GM12891 (cell line): Measurements from ENCODE around the gene NRN1.
"Not testable (repeated sequence)": the region's sequence is repeated elsewhere in the genome, so short reads cannot be mapped to it uniquely, and the experiment has no call there.

Source experiments
- DNase-seq: peaks from one replicate; pipeline ENCODE4 v3.0.0; 2011; ENCODE audit warnings: low spot score; ENCODE audit not compliant: insufficient read length
- FAIRE-seq: peaks from 2 replicates; lab custom pipeline; 2011; peaks lifted over from hg19 to GRCh38; lab: Jason Lieb, UNC
- PAX5 ChIP-seq: IDR thresholded peaks from 2 replicates; pipeline ENCODE4 v1.6.1; 2011; ENCODE audit warnings: low read length, moderate library complexity, mild to moderate bottlenecking; ENCODE audit not compliant: insufficient read depth, severe bottlenecking
- POLR2A ChIP-seq: IDR thresholded peaks from 2 replicates; pipeline ENCODE4 v1.6.1; 2011; ENCODE audit warnings: low read depth, low read length, control low read depth
- POLR2AphosphoS5 ChIP-seq: IDR thresholded peaks from 2 replicates; pipeline ENCODE4 v1.6.1; 2011; ENCODE audit warnings: low read depth, low read length, control low read depth
- POU2F2 ChIP-seq: IDR thresholded peaks from 2 replicates; pipeline ENCODE4 v1.6.1; 2011; ENCODE audit warnings: low read depth, mild to moderate bottlenecking, control low read depth, low read length, moderate library complexity
- SPI1 ChIP-seq: IDR thresholded peaks from 2 replicates; pipeline ENCODE4 v1.6.1; 2011; ENCODE audit warnings: low read depth, low read length, control low read depth
- TAF1 ChIP-seq: IDR thresholded peaks from 2 replicates; pipeline ENCODE4 v1.6.1; 2011; ENCODE audit warnings: low read depth, low read length, control low read depth

Gene NRN1

DNA sequence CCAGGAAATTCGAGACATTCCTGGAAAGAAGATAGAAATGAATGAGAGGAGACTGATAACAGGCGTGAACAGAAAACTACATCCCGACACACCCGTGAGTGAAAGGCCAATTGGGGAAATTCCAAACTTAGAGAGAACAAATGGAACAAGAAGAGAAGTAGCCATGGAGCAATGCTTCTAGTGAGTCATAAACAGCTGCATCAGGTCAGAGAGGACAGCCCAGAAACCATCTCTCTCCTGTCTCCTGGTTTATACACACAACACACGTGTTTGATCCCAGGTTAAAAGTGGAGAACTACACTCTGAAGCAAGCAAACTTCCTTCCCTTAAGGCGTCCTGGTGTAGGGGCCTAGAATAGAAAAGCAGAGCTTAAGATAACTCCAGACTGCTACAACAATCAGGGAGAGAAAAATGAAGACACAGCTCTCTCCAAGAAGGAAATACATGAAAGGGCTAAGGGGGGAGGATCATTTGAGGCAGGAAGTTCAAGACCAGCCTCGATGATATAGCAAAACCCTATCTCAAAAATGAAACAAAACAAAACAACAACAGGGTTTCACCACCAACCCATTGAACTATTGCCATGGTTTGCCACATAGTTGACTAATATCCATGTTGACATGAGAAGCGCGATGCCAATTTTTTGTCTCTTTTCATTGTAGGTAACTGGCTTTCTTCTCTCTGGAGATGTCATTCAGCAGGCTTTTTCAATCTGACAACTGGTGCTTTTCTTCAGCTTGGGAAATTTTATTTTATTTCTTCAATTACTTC is 26.9 kb downstream of the NRN1 start:
- TF ChIP-seq POLR2A (no peak), SPI1 (no peak), PAX5 (no peak), POU2F2 (no peak), POLR2AphosphoS5 (no peak), TAF1 (no peak)
- DNase-seq (no peak), FAIRE-seq (no peak)

DNA sequence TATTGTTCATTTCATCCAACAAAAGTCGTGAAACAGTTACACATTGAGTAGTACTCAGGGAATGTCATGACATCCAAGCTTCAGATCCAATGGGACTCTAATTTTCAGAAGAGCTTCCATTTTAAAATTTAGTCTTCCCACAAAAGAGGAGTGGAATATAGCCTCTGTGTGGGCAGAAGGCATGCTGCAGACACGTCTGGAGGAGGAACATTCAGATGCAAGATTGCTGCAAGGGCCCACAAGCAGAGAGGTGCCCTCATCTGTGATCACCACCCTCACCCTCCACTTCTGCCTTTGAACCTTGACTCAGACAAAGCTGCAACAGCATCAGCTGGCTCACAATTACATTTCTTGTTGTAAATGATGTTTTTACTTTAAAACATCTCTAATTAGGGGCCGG is 29.9 kb downstream of the NRN1 start:
- no peak for DNase-seq
- no peak for TF ChIP-seq POLR2A
- no peak for TF ChIP-seq SPI1
- no peak for TF ChIP-seq POLR2AphosphoS5
- TF ChIP-seq POU2F2 = no peak
- TF ChIP-seq PAX5 = no peak
- no peak for TF ChIP-seq TAF1
- FAIRE-seq = no peak

DNA sequence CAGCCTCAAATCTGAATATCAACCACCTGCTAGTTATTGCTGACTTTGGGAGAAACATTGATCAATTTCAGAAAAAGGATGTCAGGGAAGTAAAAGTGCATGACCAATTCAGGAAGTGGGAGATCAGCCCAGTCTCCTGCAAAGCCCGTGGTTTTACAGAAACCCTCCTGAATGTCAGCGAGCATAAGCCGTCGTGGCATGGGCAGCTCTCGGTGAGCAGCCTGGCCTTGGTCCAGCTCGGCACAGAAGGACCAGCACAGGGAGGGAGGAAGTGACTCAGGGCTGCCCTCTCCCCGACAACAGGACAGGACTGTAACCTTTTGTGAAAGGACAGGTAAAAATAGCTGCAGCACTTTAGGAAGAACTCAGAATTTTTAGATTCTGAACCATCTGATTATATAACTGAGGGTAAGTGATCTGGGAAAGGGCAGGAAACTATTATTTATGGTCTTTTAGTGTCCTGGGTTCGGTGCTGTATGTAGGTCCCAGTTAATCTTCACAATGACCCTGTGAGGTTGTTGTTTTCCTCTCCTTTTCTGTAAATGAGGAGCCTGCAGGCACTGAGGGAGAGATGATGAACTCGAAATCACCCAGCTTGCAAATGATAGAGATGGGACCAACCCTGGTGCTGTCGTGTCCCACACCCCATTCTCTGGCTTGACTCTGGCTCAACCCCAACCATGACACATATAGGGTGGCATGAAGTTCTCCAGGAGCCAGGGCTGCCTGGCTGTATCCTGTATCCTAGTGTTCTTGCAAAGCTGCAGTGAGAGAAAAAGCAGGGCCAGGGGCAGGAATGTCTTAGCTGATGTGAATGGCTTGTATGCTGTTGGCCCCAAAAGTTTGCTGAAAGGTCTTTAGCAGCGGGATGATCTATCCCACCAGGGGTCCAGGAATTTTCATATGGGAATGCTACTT is 37.6 kb downstream of the NRN1 start:
- DNase-seq (no peak), FAIRE-seq (no peak)
- TF ChIP-seq SPI1 (0 out of 2 replicates have a peak, but pooled peaks have one; percentile 5), TAF1 (no peak)

DNA sequence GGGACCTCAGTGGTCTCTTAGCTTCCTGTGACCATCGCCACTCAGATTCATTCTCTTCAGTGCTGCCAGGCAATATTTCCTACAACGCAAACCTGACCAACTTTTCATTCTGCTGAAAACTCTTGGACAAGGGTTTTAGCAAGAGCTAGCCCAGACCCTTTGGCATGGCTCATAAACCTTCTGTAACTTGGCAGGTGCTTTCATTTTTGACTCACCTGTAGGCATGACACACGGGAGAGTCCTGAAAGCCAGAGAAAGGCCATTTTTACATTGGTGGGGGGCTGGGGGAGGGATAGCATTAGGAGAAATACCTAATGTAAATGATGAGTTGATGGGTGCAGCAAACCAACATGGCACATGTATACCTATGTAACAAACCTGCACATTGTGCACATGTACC is 38.7 kb downstream of the NRN1 start:
- not testable (repeated sequence) for DNase-seq, FAIRE-seq

DNA sequence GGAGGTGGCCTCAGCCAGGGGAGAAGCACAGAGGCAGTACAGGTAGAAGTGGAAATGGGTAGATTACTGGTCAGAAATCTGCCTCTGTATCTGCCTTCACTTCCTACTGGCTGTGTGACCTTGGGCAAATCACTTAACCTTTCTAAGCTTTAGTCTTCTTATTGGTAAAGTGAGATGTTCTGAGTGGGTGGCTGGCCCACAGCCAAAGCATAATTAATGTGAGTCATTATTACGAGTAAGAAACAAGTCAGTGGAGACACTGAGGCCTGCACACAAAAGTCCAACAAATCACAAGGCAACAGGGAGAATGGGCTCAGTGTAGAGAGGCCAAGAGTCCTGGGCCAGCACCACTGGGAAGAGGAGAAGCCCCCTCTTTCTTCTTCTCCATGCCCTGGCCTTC is 39.1 kb downstream of the NRN1 start:
- TF ChIP-seq POLR2A (no peak), POU2F2 (no peak)
- DNase-seq (no peak), FAIRE-seq (no peak)

DNA sequence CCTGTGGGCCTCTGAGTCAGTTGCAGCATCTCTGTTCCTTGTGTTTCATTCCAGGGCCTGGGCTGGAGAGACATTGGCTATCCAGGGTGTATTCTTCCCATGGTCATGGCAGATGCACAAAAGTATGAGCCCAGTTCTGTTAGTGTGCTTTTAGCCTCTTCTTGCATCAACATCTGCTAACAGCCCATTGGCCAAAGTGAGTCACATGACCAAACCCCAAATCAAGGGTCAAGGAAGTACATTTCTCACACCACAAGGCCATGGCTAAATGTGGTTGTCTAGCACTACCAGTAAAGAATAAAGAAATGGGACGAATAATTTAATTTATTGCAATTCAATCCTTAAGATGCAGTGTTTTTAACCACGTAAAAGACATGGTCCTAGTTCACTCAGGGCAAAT is 43.9 kb downstream of the NRN1 start:
- no peak for DNase-seq
- TF ChIP-seq PAX5 (no peak), SPI1 (no peak), TAF1 (no peak), POLR2AphosphoS5 (no peak), POLR2A (no peak), POU2F2 (no peak)
- no peak for FAIRE-seq

DNA sequence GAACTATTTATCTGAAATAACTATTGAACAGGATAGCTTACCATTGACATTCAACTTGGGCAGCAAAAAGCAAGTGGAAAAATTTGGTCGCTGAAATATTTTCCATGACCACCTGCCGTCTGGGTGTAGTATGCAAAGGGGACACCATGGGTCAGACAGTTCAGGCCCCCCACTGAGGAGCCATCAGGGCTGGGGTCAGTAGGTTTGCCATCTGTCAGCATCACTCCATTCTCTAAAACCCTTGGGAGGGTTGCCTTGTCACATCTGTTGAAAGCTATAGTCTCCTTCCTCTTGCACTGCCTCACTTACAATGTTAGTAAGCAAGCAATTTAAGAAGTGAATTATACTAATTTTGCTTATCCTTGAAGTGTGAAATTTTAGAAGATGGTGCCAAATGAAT is 44.9 kb downstream of the NRN1 start:
- FAIRE-seq (no peak), DNase-seq (no peak)
- no peak for TF ChIP-seq PAX5

DNA sequence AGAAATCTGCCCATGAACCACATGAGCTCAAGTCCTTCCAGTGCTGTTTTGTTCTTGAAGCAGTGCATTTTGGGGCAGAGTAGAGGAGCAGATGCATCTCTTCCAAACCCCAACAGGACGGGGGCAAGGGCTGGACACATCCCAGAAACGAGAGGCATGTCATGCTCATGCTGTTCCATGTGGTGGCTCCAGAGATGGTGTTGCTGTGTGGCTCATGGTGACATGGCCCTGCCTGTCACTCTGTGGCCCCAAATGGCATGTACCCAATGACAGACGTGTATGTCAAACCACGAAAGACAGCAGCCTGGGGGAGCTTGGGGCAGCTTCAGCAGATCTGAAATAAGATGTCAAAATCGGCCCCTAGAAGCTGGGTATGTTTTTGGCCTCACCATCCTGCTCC is 46.3 kb downstream of the NRN1 start:
- TF ChIP-seq POLR2AphosphoS5 = no peak
- TF ChIP-seq PAX5 = no peak
- no peak for TF ChIP-seq POLR2A
- no peak for TF ChIP-seq POU2F2
- no peak for TF ChIP-seq TAF1
- TF ChIP-seq SPI1 = no peak
- FAIRE-seq (no peak), DNase-seq (no peak)

DNA sequence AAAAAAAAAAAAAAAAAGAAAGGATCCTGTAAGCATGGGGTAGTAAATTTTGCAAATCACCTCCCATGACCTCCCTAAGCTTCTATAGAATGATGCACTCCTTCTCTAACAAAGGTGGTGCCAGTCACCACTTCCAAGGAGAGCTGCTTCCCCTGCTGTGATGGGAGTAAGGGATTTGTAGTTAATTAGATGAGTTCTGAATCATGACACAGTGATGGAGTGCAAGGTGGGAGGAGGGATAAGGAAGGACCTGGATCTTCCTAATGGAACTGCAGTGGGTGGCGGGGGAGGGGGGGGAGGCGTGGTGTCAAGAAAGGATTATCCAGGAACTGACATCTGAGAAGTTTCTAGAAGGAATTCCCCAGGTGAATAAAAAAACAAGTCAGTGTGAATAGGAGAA is 47.8 kb downstream of the NRN1 start:
- DNase-seq = no peak
- FAIRE-seq = no peak
- TF ChIP-seq SPI1 (no peak), PAX5 (no peak), POLR2AphosphoS5 (no peak), POU2F2 (no peak), POLR2A (no peak), TAF1 (no peak)

DNA sequence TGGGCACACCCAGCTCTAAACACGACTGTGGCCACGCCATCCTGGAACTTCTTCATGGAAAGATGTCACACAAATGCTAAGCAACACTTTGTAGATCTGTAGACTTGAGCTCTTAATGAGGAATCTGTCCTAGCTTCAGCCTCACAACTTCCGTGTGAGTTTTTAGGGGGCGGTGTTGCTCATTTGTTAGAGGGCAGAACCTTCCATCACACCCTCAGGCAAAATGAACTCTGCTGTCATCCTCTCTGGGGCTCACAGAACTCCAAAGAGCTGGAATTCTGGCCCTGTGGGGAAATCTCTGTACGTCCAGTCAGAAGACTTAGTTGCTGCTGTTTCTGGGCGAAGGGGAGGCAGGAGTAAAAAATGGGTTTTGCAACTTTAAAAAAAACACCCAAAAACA is 49.8 kb downstream of the NRN1 start:
- DNase-seq (no peak), FAIRE-seq (no peak)
- TF ChIP-seq SPI1 (no peak), POU2F2 (no peak), PAX5 (no peak), POLR2AphosphoS5 (no peak), TAF1 (no peak), POLR2A (no peak)

DNA sequence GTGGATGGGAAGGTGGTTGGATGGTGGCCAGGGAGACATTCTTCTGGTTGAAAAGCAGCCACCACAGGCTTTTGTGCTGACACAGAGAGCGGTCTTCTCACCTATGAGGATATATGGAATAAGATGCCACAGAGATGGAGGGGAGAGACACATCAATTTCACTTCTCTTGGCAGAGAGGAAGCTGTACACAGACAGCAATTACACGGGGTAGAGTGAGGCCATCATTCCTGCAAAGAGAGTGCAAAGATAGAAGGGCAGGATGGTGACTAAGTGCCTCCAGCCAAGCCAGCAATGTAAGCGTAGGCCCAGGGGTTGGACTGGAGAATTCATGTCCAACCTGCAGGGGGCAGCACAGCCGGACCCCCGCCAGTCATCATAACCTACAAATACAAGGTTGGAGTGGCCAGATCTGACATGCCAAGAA is 56.4 kb downstream of the NRN1 start:
- FAIRE-seq (peak; percentile 5), DNase-seq (peak; percentile 7)
- TF ChIP-seq POU2F2 = no peak
- TF ChIP-seq TAF1 = no peak
- no peak for TF ChIP-seq SPI1
- TF ChIP-seq POLR2AphosphoS5 = no peak
- TF ChIP-seq POLR2A = no peak
- TF ChIP-seq PAX5 = no peak
